WI38 (cell line): ENCODE results near the gene ZC3H4.

Experiments
- H3K4me3 ChIP-seq: 2 replicates; pipeline ENCODE4 v1.5.1; 2011; ENCODE audit warnings: low read depth, mild to moderate bottlenecking, control low read depth, low read length
- CTCF ChIP-seq: IDR thresholded peaks from 2 replicates; pipeline ENCODE4 v1.5.1; 2012; ENCODE audit warnings: low read depth, mild to moderate bottlenecking, control low read depth, low read length

ZC3H4 gene

DNA sequence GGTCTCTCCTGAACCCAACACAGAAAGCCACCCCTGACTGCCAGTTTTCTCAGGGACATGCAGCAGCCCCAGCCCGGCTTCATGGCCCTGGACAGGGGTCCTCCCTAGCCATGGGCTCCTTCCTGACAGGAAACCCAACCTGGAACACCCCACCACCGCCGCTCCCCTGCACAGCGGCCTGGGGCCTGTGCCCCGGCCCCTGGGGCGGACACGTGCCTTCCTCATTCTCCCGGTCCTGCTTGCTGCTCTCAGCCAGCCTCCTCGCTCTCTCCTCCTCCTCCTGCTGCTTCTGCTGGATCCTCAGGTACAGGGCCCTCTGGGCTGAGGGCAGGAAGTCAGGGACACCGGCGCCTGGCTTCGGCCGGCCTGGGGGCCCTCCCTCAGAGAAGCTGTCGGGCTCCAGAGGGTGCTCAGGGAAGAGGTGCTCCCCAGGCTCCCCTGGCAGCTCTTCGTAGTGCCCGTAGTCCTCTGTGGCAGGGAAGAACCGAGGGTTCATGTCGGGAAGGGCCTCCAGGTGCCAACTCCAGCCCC, 44.6 kb downstream of the ZC3H4 start:
- no peak overlapping the region for H3K4me3 ChIP-seq
- TF ChIP-seq CTCF = no peak

- H3K4me3 ChIP-seq = no peak overlapping the region
- no peak for TF ChIP-seq CTCF
These were observed 45.3 kb downstream of the ZC3H4 start for GRCh38 chr19:47068246-47068645.

DNA sequence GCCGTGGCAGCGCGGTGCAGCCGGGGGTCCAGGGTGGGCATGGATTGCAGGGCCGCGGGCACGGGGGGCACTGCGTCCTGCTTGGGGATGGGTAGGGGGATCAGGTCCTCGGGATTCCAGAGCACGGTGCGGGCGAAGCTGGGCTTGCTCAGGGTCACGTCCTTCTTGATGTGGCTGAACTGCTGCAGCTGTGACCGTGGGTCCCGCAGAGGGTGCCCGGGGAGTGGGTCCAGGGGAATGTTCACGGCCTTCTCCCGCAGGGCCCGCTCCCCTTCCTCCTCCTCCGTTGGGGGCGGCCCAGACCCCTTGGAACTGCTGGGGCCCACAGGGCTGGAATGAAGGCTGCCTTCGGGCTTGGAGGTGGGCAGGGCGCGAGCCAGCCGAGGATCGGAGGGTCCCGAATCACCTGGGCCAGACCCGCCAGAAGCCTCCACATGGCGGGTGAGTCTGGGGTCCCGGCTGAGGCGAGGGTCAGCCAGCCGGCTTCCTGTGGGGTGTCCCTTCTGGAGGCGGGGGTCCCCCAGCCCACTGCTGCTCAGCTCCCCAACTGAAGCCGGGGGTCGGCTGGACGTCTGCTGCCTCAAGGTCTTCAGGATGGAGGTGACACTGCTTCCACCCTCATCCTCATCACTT, 46.2 kb downstream of the ZC3H4 start:
- TF ChIP-seq CTCF = no peak
- H3K4me3 ChIP-seq = no peak overlapping the region

DNA sequence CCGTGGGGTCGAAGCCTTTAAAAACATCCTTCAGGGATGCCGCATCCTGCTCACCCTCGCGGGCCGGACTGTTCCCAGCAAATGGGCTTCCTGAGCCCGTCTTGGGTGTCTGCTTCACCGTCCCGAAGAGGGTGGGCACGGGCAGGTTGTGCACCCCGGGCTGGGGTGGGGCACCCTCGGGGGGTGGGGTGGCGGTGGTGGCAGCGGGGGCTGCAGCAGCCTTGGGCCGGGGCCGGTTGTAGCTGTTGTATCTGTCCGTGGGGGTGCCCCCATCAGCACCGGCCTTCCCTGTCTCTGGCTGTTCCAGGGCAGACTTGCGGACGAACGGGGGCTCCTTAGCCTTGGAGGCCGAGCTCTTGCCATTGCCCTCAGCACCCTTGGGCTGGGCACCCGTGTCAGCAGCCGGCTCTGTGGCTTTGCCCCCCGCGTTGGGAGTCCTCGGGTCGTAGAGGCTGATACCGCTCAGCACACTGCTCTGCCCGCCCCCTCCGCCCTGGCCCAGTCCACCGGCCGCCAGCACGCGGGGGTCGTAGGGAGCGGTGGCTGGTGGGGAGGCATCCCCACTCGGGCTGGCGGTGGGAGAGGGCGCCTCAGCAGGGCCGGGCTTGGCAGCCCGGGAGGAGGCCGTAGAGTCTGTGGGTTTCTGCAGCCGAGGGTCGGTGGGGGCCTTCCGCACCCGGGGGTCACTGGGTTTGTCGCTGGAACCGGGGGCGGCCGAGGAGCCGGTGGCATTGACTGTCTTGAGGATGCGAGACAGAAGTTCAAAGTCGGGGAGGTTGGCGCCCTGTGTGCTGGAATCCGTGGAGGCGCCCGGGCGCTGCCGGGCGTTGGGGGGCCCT, 47.0 kb downstream of the ZC3H4 start:
- no peak overlapping the region for H3K4me3 ChIP-seq
- no peak for TF ChIP-seq CTCF

GRCh38 chr19:47065242-47065641, 48.3 kb downstream of the ZC3H4 start:
- TF ChIP-seq CTCF = no peak
- no peak overlapping the region for H3K4me3 ChIP-seq

DNA sequence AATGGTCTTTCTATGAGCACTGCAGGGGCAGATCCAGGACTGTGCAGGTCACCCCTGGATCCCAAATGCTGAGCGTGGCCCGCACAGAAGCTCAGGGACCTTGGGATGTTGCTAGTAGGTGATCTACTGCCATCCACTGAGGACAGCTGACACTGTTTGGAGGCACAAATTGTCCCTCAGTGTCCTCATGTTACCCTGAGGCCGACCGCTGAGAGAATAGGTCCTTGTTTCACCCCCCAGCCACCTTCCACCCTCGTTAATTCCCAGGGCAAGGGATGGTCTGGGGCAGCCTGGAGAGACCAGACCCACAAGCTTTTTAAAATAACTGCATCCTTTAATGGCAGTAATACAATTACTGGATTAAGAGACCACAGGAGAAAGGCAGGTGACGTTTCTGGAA, 49.7 kb downstream of the ZC3H4 start:
- TF ChIP-seq CTCF = no peak
- no peak overlapping the region for H3K4me3 ChIP-seq

DNA sequence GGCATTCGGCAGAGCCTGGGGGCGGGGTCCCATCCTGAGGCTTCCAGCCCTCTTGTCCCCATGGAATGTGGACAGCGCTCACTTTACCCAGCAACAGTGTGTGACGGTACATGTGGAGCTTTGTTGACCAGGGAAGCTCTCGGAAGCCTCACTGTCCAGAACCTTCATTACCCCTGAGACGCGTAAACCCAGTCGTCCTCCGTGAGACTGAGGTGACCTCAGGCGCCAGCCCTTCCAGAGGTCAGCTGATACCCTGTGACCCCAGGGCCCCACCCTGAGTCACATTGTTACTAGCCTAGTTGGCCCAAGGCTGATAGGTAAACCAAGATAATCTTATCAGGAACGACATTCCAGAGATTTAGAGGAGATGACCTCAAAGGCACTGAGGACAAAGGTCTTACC, 55.0 kb downstream of the ZC3H4 start:
- no peak overlapping the region for H3K4me3 ChIP-seq
- TF ChIP-seq CTCF = no peak
